ENCODE measurements around the gene ATP11B. TPM values are rescaled to one million over a fixed set of nuclear protein-coding genes. Genes with fewer than 3 reads are reported as not detected.

The ATP11B gene
- total RNA-seq, 5 donors from 2014 or later (not counting 1 experiment from before 2014, with no cell fraction given): 90.7 to 139 (median 98.1) TPM

GRCh38 chr3:182967218-182968204 lies 174.2 kb downstream of the ATP11B start:
- Mint-ChIP-seq H3K36me3 (peaks cover 6% of the 10 kb centered on the region), H3K9me3 (no peaks in the 10 kb centered on the region), H3K4me1 (peaks cover 53 to 65% (median 60%) of the 10 kb centered on the region in 3 donors), H3K4me3 (peak overlapping the region; percentile 17 to 34 (median 32)), H3K27ac (peak overlapping the region; percentile 62 to 79), H3K27me3 (no peaks in the 10 kb centered on the region)
- Histone ChIP-seq H3K4me1 (ENCODE audit: control insufficient read depth in 1 of 2, extremely low read depth in 1 of 2, insufficient read depth in 2 of 2, low read length in 2 of 2) (peaks cover 5 to 17% of the 10 kb centered on the region in 2 experiments), H3K27ac (ENCODE audit: low read length) (no peak overlapping the region), H3K27me3 (replicated peaks in 1 of 2; ENCODE audit: control insufficient read depth in 2 of 2, extremely low read depth in 1 of 2, insufficient read depth in 2 of 2, low read length in 1 of 2) (no peaks in the 10 kb centered on the region), H3K36me3 (ENCODE audit: control insufficient read depth in 2 of 2, extremely low read depth in 1 of 2, insufficient read depth in 1 of 2, low read length in 1 of 2) (peaks cover 0 to 2% of the 10 kb centered on the region in 2 donors), H3K9me3 (no peaks in the 10 kb centered on the region), H3K4me3 (ENCODE audit: control insufficient read depth in 1 of 2, extremely low read depth in 1 of 2, low read length in 1 of 2) (no peak overlapping the region)
- 40% methylated on average over 2 of the region's 6 CpGs for WGBS (ENCODE audit: insufficient coverage)
- ATAC-seq (replicated peaks in 1 of 4) (peak; percentile 54 to 85 (median 74)), DNase-seq (peak in 8 of 35 experiments; percentile 5 to 29 (median 18))
- POLR2A ChIA-PET: interaction anchor here in 1 of 2 donors (0.7 kb wide), 1 partner anchor 43 kb away, joined by 3 read pairs; no protein-coding TSS in a partner anchor
- CTCF ChIA-PET: no interaction called here

- no peak for DNase-seq
- Histone ChIP-seq H3K27me3 (replicated peaks in 1 of 2; ENCODE audit: control insufficient read depth in 2 of 2, extremely low read depth in 1 of 2, insufficient read depth in 2 of 2, low read length in 1 of 2) (no peaks in the 10 kb centered on the region), H3K9me3 (no peaks in the 10 kb centered on the region), H3K4me1 (ENCODE audit: control insufficient read depth in 1 of 2, extremely low read depth in 1 of 2, insufficient read depth in 2 of 2, low read length in 2 of 2) (peaks cover 5 to 17% of the 10 kb centered on the region in 2 experiments), H3K27ac (ENCODE audit: low read length) (no peak overlapping the region), H3K4me3 (ENCODE audit: control insufficient read depth in 1 of 2, extremely low read depth in 1 of 2, low read length in 1 of 2) (no peak overlapping the region), H3K36me3 (ENCODE audit: control insufficient read depth in 2 of 2, extremely low read depth in 1 of 2, insufficient read depth in 1 of 2, low read length in 1 of 2) (peaks cover 0 to 2% of the 10 kb centered on the region in 2 donors)
- CTCF ChIA-PET: interaction anchor here (0.6 to 1.1 kb wide), 3 partner anchors 8 to 102 kb away, joined by 3 read pairs; no protein-coding TSS in a partner anchor
- POLR2A ChIA-PET: no interaction called here
- Mint-ChIP-seq H3K4me3 (no peak overlapping the region), H3K27me3 (no peaks in the 10 kb centered on the region), H3K36me3 (no peaks in the 10 kb centered on the region), H3K27ac (peak overlapping the region in 1 of 2 donors; percentile 19), H3K9me3 (no peaks in the 10 kb centered on the region), H3K4me1 (peaks cover 60 to 66% (median 63%) of the 10 kb centered on the region in 3 donors)
- no peak for ATAC-seq (replicated peaks in 1 of 4)
Observed at GRCh38 chr3:182969277-182969676, 176.0 kb downstream of the ATP11B start.

- Histone ChIP-seq H3K4me1 (ENCODE audit: control insufficient read depth in 1 of 2, extremely low read depth in 1 of 2, insufficient read depth in 2 of 2, low read length in 2 of 2) (peaks cover 5 to 17% of the 10 kb centered on the region in 2 experiments), H3K4me3 (ENCODE audit: control insufficient read depth in 1 of 2, extremely low read depth in 1 of 2, low read length in 1 of 2) (no peak overlapping the region), H3K27ac (ENCODE audit: low read length) (no peak overlapping the region), H3K36me3 (ENCODE audit: control insufficient read depth in 2 of 2, extremely low read depth in 1 of 2, insufficient read depth in 1 of 2, low read length in 1 of 2) (peaks cover 0 to 2% of the 10 kb centered on the region in 2 donors), H3K27me3 (replicated peaks in 1 of 2; ENCODE audit: control insufficient read depth in 2 of 2, extremely low read depth in 1 of 2, insufficient read depth in 2 of 2, low read length in 1 of 2) (no peaks in the 10 kb centered on the region), H3K9me3 (no peaks in the 10 kb centered on the region)
- ATAC-seq (replicated peaks in 1 of 4): no peak
- 100% methylated on average over 2 of the region's 7 CpGs for WGBS (ENCODE audit: insufficient coverage)
- Mint-ChIP-seq H3K4me1 (peaks cover 60 to 67% (median 63%) of the 10 kb centered on the region in 3 donors), H3K36me3 (no peaks in the 10 kb centered on the region), H3K4me3 (no peak overlapping the region), H3K27ac (no peak overlapping the region), H3K27me3 (no peaks in the 10 kb centered on the region), H3K9me3 (no peaks in the 10 kb centered on the region)
- no peak for DNase-seq
- ChIA-PET POLR2A (no interaction called here), CTCF (interaction anchor here in 1 of 2 donors (1.1 kb wide), 1 partner anchor 12 kb away, joined by 3 read pairs; no protein-coding TSS in a partner anchor)
Observed at GRCh38 chr3:182969853-182970252, 176.5 kb downstream of the ATP11B start.

- H3K36me3 Mint-ChIP-seq: no peaks in the 10 kb centered on the region
- Histone ChIP-seq H3K27ac (ENCODE audit: low read length) (no peak overlapping the region), H3K27me3 (replicated peaks in 1 of 2; ENCODE audit: control insufficient read depth in 2 of 2, extremely low read depth in 1 of 2, insufficient read depth in 2 of 2, low read length in 1 of 2) (no peaks in the 10 kb centered on the region), H3K36me3 (ENCODE audit: control insufficient read depth in 2 of 2, extremely low read depth in 1 of 2, insufficient read depth in 1 of 2, low read length in 1 of 2) (no peaks in the 10 kb centered on the region), H3K9me3 (no peaks in the 10 kb centered on the region), H3K4me1 (ENCODE audit: control insufficient read depth in 1 of 2, extremely low read depth in 1 of 2, insufficient read depth in 2 of 2, low read length in 2 of 2) (peaks cover 5 to 16% of the 10 kb centered on the region in 2 experiments), H3K4me3 (ENCODE audit: control insufficient read depth in 1 of 2, extremely low read depth in 1 of 2, low read length in 1 of 2) (no peak overlapping the region)
- H3K27ac Mint-ChIP-seq: no peak overlapping the region
- CTCF ChIA-PET: no interaction called here
- H3K27me3 Mint-ChIP-seq: no peaks in the 10 kb centered on the region
- WGBS (ENCODE audit: insufficient coverage): no CpG with 5 or more reads among the region's 3 CpGs
- H3K4me3 Mint-ChIP-seq: no peak overlapping the region
- H3K9me3 Mint-ChIP-seq: no peaks in the 10 kb centered on the region
- ATAC-seq (replicated peaks in 1 of 4): no peak
- DNase-seq: no peak
- peaks cover 57 to 63% (median 60%) of the 10 kb centered on the region in 3 donors for H3K4me1 Mint-ChIP-seq
- POLR2A ChIA-PET: no interaction called here
Observed at GRCh38 chr3:182970811-182971418, 177.6 kb downstream of the ATP11B start.

Other genes starting within 250 kb of the ATP11B start
- 10 to 100 TPM; 29.2 to 38.3 (median 33.2) TPM for gene DCUN1D1, start 187.0 kb downstream of the ATP11B start, total RNA-seq